GM12878 (cell line): Measurements from ENCODE around the gene PRRG1.

Source experiments
- BACH1 ChIP-seq: fragments of 450-650 bp; IDR thresholded peaks from 2 replicates; pipeline ENCODE4 v1.6.1; 2017; ENCODE audit warnings: mild to moderate bottlenecking, borderline replicate concordance
- EGR1 ChIP-seq, 2 experiments: IDR thresholded peaks; 1 replicate in 1 of 2; 2 replicates in 1 of 2; pipeline ENCODE4 v1.6.1; 2011 to 2012; ENCODE audit warnings: low read depth in 2 of 2, low read length in 2 of 2, borderline replicate concordance in 1 of 2, mild to moderate bottlenecking in 1 of 2, moderate library complexity in 1 of 2
- ESRRA ChIP-seq: IDR thresholded peaks from 2 replicates; pipeline ENCODE4 v1.6.1; 2012; ENCODE audit warnings: mild to moderate bottlenecking, low read length, improper control_type of control experiment
- HCFC1 ChIP-seq: fragments of 150-350 bp; IDR thresholded peaks from 2 replicates; pipeline ENCODE4 v1.6.1; 2014; ENCODE audit warnings: low read length
- JUNB ChIP-seq: IDR thresholded peaks from 2 replicates; pipeline ENCODE4 v1.6.1; 2016; ENCODE audit warnings: antibody characterized with exemption, mild to moderate bottlenecking
- JUND ChIP-seq: IDR thresholded peaks from 2 replicates; pipeline ENCODE4 v1.6.1; 2012; ENCODE audit warnings: low read depth, mild to moderate bottlenecking, low read length, improper control_type of control experiment, moderate library complexity
- MTA3 ChIP-seq: IDR thresholded peaks from 2 replicates; pipeline ENCODE4 v1.6.1; 2012; ENCODE audit warnings: low read length, inconsistent platforms, borderline replicate concordance
- PAX8 ChIP-seq: fragments of 450-650 bp; IDR thresholded peaks from 2 replicates; pipeline ENCODE4 v1.6.1; 2017; ENCODE audit warnings: mild to moderate bottlenecking, moderate library complexity
- SP1 ChIP-seq: IDR thresholded peaks from one replicate; pipeline ENCODE4 v1.6.1; 2011; ENCODE audit warnings: low read depth, low read length
- STAT1 ChIP-seq: fragments of 450-650 bp; conservative IDR thresholded peaks from 2 replicates; pipeline ENCODE4 v1.6.1; 2014; ENCODE audit warnings: antibody characterized with exemption, mild to moderate bottlenecking
- TCF12 ChIP-seq: IDR thresholded peaks from 2 replicates; pipeline ENCODE4 v1.6.1; 2011; ENCODE audit warnings: low read depth, mild to moderate bottlenecking, low read length
- TF ChIP-seq, protein P1 (sequence below): IDR thresholded peaks from 2 replicates; pipeline ENCODE4 v1.6.1; 2011; ENCODE audit warnings: low read depth, low read length, improper control_type of control experiment, borderline replicate concordance
- TF ChIP-seq, protein P2 (sequence below), 3 experiments: IDR thresholded peaks in 2 of 3; conservative IDR thresholded peaks in 1 of 3; 2 replicates each; pipeline ENCODE4 v1.5.1; 2011; ENCODE audit warnings: low read depth in 3 of 3, low read length in 3 of 3, mild to moderate bottlenecking in 3 of 3, control low read depth in 2 of 3, moderate library complexity in 2 of 3, inconsistent platforms in 1 of 3, mixed read lengths in 1 of 3; ENCODE audit not compliant: control insufficient read depth in 2 of 3, insufficient read depth in 1 of 3; ENCODE audit errors: extremely low read depth in 1 of 3

DNA sequence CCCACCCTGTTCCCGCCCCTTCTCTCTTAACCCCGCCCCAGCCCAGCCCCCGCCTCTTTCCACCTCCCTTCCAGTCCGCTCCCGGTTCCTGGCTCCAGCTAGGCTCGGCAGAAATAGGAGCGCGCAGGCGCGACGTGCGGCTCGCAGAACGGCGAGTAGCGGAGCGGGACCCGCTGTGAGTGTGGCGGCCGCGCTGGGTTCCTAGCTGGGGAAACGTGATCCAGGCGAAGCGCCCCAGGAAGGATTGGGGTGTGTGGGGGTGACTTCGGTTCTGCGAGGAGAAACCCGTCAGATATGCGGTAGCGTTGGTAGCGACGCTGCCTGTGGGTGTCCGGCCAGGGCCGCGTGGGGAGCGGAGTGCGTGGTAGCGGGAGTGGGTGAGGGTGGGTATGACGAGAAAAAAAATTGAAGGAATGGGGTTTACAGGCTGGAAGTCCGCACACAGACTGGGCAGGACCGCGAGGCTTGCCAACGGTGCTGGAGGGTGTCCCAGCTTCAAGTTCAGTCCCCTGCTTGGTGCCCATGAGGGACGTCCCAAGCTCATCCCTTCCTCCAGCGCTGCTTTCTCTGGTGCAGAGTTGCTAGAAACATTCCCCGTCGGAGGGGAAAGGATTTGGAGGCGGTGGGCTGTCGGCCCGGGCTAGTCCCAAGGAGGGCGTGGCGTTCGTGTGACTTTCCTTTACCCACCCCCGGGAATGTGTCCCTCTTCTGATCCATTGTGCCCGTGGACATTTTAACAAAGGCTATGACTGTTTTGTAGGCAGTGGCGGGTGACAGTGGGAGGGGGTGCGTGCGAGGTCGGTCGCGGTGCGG lies at the start of gene PRRG1:
- TF ChIP-seq, protein P1, sequence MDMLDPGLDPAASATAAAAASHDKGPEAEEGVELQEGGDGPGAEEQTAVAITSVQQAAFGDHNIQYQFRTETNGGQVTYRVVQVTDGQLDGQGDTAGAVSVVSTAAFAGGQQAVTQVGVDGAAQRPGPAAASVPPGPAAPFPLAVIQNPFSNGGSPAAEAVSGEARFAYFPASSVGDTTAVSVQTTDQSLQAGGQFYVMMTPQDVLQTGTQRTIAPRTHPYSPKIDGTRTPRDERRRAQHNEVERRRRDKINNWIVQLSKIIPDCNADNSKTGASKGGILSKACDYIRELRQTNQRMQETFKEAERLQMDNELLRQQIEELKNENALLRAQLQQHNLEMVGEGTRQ, result no peak
- TF ChIP-seq EGR1 (IDR thresholded peaks at IDR 0.05; ENCODE audit: borderline replicate concordance in 1 of 2, low read depth in 2 of 2, low read length in 2 of 2) (no peak), MTA3 (no peak), SP1 (no peak), ESRRA (no peak), JUND (no peak), HCFC1 (no peak), PAX8 (no peak), STAT1 (no peak), BACH1 (no peak), JUNB (no peak), TCF12 (no peak)
- TF ChIP-seq, protein P2, sequence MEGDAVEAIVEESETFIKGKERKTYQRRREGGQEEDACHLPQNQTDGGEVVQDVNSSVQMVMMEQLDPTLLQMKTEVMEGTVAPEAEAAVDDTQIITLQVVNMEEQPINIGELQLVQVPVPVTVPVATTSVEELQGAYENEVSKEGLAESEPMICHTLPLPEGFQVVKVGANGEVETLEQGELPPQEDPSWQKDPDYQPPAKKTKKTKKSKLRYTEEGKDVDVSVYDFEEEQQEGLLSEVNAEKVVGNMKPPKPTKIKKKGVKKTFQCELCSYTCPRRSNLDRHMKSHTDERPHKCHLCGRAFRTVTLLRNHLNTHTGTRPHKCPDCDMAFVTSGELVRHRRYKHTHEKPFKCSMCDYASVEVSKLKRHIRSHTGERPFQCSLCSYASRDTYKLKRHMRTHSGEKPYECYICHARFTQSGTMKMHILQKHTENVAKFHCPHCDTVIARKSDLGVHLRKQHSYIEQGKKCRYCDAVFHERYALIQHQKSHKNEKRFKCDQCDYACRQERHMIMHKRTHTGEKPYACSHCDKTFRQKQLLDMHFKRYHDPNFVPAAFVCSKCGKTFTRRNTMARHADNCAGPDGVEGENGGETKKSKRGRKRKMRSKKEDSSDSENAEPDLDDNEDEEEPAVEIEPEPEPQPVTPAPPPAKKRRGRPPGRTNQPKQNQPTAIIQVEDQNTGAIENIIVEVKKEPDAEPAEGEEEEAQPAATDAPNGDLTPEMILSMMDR (IDR thresholded peaks at IDR 0.05 in 2 of 3, conservative IDR thresholded peaks at IDR 0.05 in 1 of 3; ENCODE audit: control insufficient read depth in 2 of 3, extremely low read depth in 1 of 3, insufficient read depth in 1 of 3, low read depth in 3 of 3, low read length in 3 of 3), result no peak
